ENCODE data around the gene RAPGEFL1.

DNA sequence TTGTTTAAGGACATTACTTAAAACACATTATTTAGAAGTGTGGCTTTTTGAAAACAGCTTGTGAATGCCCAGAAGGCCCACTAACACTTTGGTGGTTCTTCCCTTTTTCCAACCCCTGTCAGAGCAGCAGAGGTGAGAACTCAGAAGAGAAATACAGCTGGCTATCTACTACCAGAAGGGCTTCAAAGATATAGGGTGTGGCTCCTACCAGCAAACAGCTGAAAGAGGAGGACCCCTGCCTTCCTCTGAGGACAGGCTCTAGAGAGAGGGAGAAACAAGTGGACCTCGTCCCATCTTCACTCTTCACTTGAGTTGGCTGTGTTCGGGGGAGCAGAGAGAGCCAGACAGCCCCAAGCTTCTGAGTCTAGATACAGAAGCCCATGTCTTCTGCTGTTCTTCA lies 6.9 kb upstream of the RAPGEFL1 start:
- TF ChIP-seq, protein P1, sequence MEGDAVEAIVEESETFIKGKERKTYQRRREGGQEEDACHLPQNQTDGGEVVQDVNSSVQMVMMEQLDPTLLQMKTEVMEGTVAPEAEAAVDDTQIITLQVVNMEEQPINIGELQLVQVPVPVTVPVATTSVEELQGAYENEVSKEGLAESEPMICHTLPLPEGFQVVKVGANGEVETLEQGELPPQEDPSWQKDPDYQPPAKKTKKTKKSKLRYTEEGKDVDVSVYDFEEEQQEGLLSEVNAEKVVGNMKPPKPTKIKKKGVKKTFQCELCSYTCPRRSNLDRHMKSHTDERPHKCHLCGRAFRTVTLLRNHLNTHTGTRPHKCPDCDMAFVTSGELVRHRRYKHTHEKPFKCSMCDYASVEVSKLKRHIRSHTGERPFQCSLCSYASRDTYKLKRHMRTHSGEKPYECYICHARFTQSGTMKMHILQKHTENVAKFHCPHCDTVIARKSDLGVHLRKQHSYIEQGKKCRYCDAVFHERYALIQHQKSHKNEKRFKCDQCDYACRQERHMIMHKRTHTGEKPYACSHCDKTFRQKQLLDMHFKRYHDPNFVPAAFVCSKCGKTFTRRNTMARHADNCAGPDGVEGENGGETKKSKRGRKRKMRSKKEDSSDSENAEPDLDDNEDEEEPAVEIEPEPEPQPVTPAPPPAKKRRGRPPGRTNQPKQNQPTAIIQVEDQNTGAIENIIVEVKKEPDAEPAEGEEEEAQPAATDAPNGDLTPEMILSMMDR (IDR thresholded peaks at IDR 0.05 in 4 of 5, conservative IDR thresholded peaks at IDR 0.05 in 1 of 5): no peak
- TF ChIP-seq POLR2A (IDR thresholded peaks at IDR 0.05): no peak

Measured in gastrocnemius medialis (tissue), 4 donors.